K562 (cell line): ENCODE data around the gene SUPT3H. TPM values are rescaled to one million over a fixed set of nuclear protein-coding genes. Genes with fewer than 3 reads are reported as not detected.
A peak's percentile ranks its signal among the peaks of the same experiment; 100 is the strongest.

ENCODE experiments used
- DPF2 ChIP-seq: fragments of 450-650 bp; IDR thresholded peaks from 2 replicates; pipeline ENCODE4 v1.6.1; 2016
- ESRRA ChIP-seq: fragments of 450-650 bp; IDR thresholded peaks from 2 replicates; pipeline ENCODE4 v1.6.1; 2014; ENCODE audit warnings: low read depth, mild to moderate bottlenecking, moderate library complexity, borderline replicate concordance
- FOXK2 ChIP-seq, 2 experiments: fragments of 450-650 bp; IDR thresholded peaks in 1 of 2; conservative IDR thresholded peaks in 1 of 2; 2 replicates each; pipeline ENCODE4 v1.6.1; 2016; ENCODE audit warnings: low read depth in 2 of 2, mild to moderate bottlenecking in 1 of 2
- KDM5B ChIP-seq: fragments of 200-600 bp; sonication (generic); IDR thresholded peaks from 2 replicates; pipeline ENCODE4 v1.6.1; 2012; ENCODE audit warnings: low read depth, mild to moderate bottlenecking, moderate library complexity, low read length, control low read depth, inconsistent platforms; ENCODE audit not compliant: insufficient replicate concordance
- NONO ChIP-seq, 2 experiments: fragments of 200-400 bp in 1 of 2; fragments of 450-650 bp in 1 of 2; formaldehyde crosslinking in 1 of 2; IDR thresholded peaks; 2 replicates each; pipeline ENCODE4 v1.6.1; 2017; ENCODE audit warnings: low read depth in 2 of 2, mild to moderate bottlenecking in 2 of 2, moderate library complexity in 2 of 2, low read length in 1 of 2
- NR3C1 ChIP-seq: sonication (generic); formaldehyde crosslinking; IDR thresholded peaks from 2 replicates; pipeline ENCODE4 v1.8.1; 2022; ENCODE audit warnings: missing genetic modification reagents
- POLR2G ChIP-seq: fragments of 200-400 bp; formaldehyde crosslinking; IDR thresholded peaks from 2 replicates; pipeline ENCODE4 v1.6.1; 2017; ENCODE audit warnings: low read depth, mild to moderate bottlenecking, antibody characterized with exemption, low read length, moderate library complexity
- RFX5 ChIP-seq: IDR thresholded peaks from 2 replicates; pipeline ENCODE4 v1.6.1; 2011; ENCODE audit warnings: low read depth, mild to moderate bottlenecking, improper control_type of control experiment, low read length
- TRIM24 ChIP-seq, 2 experiments: fragments of 450-650 bp; IDR thresholded peaks; 2 replicates each; pipeline ENCODE4 v1.6.1; 2016
- ZNF197 ChIP-seq: fragments of 200-800 bp; sonication (Bioruptor generic); IDR thresholded peaks from 2 replicates; pipeline ENCODE4 v1.6.1; 2016; ENCODE audit warnings: low read depth, missing genetic modification characterization, missing compliant biosample characterization
- ZNF445 ChIP-seq: fragments of 250-450 bp; sonication (Bioruptor Pico); IDR thresholded peaks from 2 replicates; pipeline ENCODE4 v1.4.0; 2020; ENCODE audit warnings: low read depth, mild to moderate bottlenecking, moderate library complexity
- ZNF76 ChIP-seq: fragments of 250-450 bp; sonication (Bioruptor Pico); IDR thresholded peaks from 2 replicates; pipeline ENCODE4 v1.4.0; 2020; ENCODE audit warnings: mild to moderate bottlenecking, moderate library complexity, borderline replicate concordance
- polyA plus RNA-seq, 8 experiments: library from polyadenylated mRNA; depleted of rRNA in 4 of 8; stranded (reverse) in 5 of 8; unstranded in 3 of 8; fragments of >200 nt; fragmentation: Nextera tagmentation in 2 of 8; fragmentation: Illumina TruSeq in 1 of 8; extraction: Ambion mirVana in 2 of 8; extraction: Trizol in 1 of 8; gene quantifications; 2 replicates each; pipeline versions ENCODE4 v1.2.1 to v1.2.3, GENCODE V29; 2011 to 2014; ENCODE audit warnings: inconsistent platforms in 1 of 8, missing spikeins in 1 of 8
- total RNA-seq, 7 experiments: library from RNA; depleted of rRNA in 6 of 7; stranded (reverse); fragments of >200 nt in 6 of 7; fragmentation: Illumina TruSeq in 2 of 7; extraction: Trizol in 2 of 7; gene quantifications; 2 replicates each; pipeline versions ENCODE4 v1.2.1 to v1.2.3, GENCODE V29; 2011 to 2021; ENCODE audit warnings: low replicate concordance in 1 of 7
- TF ChIP-seq, protein P1 (sequence below), 2 experiments: IDR thresholded peaks in 1 of 2; conservative IDR thresholded peaks in 1 of 2; 2 replicates each; pipeline ENCODE4 v1.6.1; 2016; ENCODE audit warnings: low read depth in 2 of 2, mild to moderate bottlenecking in 1 of 2, missing compliant biosample characterization in 1 of 2, missing genetic modification characterization in 1 of 2, moderate library complexity in 1 of 2
- TF ChIP-seq, protein P2 (sequence below): fragments of 450-650 bp; IDR thresholded peaks from 2 replicates; pipeline ENCODE4 v1.6.1; 2017; ENCODE audit warnings: antibody characterized with exemption
- TF ChIP-seq, protein P3 (sequence below): sonication (generic); formaldehyde crosslinking; IDR thresholded peaks from 2 replicates; pipeline ENCODE4 v1.8.1; 2023; ENCODE audit warnings: mild to moderate bottlenecking, missing genetic modification reagents
- TF ChIP-seq, protein P4 (sequence below): fragments of 250-450 bp; sonication (Bioruptor Pico); IDR thresholded peaks from 2 replicates; pipeline ENCODE4 v1.8.0; 2022; ENCODE audit warnings: moderate library complexity, mild to moderate bottlenecking, inconsistent platforms
- TF ChIP-seq, protein P5 (sequence below): fragments of 450-650 bp; IDR thresholded peaks from 2 replicates; pipeline ENCODE4 v1.6.1; 2016

SUPT3H gene
- total and polyA plus RNA-seq, 9 of the 15 experiments (the other 6 are each of a cell fraction or from before 2014, with no cell fraction given): 7.2 to 16.3 (median 11.9) TPM

DNA sequence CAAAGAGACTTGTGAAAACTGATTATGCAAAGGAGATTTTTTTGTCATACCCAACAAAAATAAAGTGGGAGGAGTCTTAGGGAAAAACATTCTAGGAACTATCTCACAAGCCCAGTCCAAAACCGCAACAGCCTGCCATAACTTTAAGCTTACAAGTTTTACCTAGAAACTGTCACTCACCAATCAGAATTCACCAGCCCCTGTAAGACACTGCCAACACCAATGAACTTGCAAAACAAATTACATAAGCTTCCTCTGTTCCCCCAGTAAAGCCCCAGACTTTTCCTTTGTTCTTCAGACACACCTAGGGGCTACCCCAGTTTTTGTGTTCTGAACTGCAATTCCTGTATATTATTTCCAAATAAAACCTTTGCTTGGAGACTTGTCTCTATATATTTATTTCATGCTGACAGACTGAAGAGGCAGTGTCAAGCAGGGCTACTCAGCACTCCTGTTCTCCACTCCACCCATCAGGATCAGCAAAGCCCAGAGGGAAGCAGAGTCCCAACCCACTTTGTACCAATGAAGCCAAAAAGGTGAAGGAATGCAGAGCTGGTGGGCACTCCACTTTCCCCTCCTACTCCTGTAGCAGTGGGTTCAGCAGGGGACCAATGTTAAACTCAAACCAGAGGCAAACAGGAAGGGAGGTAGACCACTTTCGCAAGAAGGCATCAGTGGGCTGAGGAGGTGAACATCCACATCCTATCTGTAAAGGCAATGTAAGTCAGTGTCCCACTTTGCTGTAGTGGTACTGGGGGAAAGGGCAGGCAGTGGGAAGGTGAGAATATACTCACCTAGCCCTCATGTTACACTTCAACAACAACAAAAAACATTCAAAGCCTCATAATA lies 192.1 kb downstream of the SUPT3H start (continued):
- TF ChIP-seq, protein P1, sequence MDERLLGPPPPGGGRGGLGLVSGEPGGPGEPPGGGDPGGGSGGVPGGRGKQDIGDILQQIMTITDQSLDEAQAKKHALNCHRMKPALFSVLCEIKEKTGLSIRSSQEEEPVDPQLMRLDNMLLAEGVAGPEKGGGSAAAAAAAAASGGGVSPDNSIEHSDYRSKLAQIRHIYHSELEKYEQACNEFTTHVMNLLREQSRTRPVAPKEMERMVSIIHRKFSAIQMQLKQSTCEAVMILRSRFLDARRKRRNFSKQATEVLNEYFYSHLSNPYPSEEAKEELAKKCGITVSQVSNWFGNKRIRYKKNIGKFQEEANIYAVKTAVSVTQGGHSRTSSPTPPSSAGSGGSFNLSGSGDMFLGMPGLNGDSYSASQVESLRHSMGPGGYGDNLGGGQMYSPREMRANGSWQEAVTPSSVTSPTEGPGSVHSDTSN (CRISPR knock-in tag; IDR thresholded peaks at IDR 0.05; ENCODE audit: low read depth): no peak
- TF ChIP-seq, protein P1 (tag; conservative IDR thresholded peaks at IDR 0.05; ENCODE audit: low read depth): 0 out of 2 replicates have a peak, but pooled peaks have one; percentile 8
- TF ChIP-seq, protein P2, sequence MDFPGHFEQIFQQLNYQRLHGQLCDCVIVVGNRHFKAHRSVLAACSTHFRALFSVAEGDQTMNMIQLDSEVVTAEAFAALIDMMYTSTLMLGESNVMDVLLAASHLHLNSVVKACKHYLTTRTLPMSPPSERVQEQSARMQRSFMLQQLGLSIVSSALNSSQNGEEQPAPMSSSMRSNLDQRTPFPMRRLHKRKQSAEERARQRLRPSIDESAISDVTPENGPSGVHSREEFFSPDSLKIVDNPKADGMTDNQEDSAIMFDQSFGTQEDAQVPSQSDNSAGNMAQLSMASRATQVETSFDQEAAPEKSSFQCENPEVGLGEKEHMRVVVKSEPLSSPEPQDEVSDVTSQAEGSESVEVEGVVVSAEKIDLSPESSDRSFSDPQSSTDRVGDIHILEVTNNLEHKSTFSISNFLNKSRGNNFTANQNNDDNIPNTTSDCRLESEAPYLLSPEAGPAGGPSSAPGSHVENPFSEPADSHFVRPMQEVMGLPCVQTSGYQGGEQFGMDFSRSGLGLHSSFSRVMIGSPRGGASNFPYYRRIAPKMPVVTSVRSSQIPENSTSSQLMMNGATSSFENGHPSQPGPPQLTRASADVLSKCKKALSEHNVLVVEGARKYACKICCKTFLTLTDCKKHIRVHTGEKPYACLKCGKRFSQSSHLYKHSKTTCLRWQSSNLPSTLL: no peak
- no peak for TF ChIP-seq TRIM24 (IDR thresholded peaks at IDR 0.05)
- TF ChIP-seq, protein P3, sequence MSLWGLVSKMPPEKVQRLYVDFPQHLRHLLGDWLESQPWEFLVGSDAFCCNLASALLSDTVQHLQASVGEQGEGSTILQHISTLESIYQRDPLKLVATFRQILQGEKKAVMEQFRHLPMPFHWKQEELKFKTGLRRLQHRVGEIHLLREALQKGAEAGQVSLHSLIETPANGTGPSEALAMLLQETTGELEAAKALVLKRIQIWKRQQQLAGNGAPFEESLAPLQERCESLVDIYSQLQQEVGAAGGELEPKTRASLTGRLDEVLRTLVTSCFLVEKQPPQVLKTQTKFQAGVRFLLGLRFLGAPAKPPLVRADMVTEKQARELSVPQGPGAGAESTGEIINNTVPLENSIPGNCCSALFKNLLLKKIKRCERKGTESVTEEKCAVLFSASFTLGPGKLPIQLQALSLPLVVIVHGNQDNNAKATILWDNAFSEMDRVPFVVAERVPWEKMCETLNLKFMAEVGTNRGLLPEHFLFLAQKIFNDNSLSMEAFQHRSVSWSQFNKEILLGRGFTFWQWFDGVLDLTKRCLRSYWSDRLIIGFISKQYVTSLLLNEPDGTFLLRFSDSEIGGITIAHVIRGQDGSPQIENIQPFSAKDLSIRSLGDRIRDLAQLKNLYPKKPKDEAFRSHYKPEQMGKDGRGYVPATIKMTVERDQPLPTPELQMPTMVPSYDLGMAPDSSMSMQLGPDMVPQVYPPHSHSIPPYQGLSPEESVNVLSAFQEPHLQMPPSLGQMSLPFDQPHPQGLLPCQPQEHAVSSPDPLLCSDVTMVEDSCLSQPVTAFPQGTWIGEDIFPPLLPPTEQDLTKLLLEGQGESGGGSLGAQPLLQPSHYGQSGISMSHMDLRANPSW: no peak
- TF ChIP-seq NR3C1 (CRISPR knock-in tag): no peak
- no peak for TF ChIP-seq ZNF445 (CRISPR knock-in tag)
- TF ChIP-seq KDM5B: no peak
- TF ChIP-seq ESRRA: peak; percentile 76; the same call in 1 of the 2 replicates
- TF ChIP-seq FOXK2 (conservative IDR thresholded peaks at IDR 0.05 in 1 of 2, IDR thresholded peaks at IDR 0.05 in 1 of 2; ENCODE audit: low read depth in 2 of 2): 0 out of 4 replicates have a peak, but pooled peaks have one; percentile 27 to 39
- TF ChIP-seq DPF2: 0 out of 2 replicates have a peak, but pooled peaks have one; percentile 19
- TF ChIP-seq, protein P4, sequence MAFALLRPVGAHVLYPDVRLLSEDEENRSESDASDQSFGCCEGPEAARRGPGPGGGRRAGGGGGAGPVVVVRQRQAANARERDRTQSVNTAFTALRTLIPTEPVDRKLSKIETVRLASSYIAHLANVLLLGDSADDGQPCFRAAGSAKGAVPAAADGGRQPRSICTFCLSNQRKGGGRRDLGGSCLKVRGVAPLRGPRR (CRISPR knock-in tag): no peak
- TF ChIP-seq NONO (IDR thresholded peaks at IDR 0.05; ENCODE audit: low read depth in 2 of 2, low read length in 1 of 2): no peak
- TF ChIP-seq ZNF76 (CRISPR knock-in tag): no peak
- TF ChIP-seq POLR2G: no peak
- TF ChIP-seq, protein P5, sequence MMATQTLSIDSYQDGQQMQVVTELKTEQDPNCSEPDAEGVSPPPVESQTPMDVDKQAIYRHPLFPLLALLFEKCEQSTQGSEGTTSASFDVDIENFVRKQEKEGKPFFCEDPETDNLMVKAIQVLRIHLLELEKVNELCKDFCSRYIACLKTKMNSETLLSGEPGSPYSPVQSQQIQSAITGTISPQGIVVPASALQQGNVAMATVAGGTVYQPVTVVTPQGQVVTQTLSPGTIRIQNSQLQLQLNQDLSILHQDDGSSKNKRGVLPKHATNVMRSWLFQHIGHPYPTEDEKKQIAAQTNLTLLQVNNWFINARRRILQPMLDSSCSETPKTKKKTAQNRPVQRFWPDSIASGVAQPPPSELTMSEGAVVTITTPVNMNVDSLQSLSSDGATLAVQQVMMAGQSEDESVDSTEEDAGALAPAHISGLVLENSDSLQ: peak; percentile 93
- peak; percentile 90 for TF ChIP-seq RFX5
- no peak for TF ChIP-seq ZNF197 (CRISPR knock-in tag)
